GM18858 (cell line): ENCODE measurements around the gene SRBD1.

Experiments
- ATAC-seq: cut with Tn5 transposase; IDR thresholded peaks from one replicate; pipeline ENCODE4 v1.9.1; 2021; ENCODE audit not compliant: unreplicated experiment

The SRBD1 gene

DNA sequence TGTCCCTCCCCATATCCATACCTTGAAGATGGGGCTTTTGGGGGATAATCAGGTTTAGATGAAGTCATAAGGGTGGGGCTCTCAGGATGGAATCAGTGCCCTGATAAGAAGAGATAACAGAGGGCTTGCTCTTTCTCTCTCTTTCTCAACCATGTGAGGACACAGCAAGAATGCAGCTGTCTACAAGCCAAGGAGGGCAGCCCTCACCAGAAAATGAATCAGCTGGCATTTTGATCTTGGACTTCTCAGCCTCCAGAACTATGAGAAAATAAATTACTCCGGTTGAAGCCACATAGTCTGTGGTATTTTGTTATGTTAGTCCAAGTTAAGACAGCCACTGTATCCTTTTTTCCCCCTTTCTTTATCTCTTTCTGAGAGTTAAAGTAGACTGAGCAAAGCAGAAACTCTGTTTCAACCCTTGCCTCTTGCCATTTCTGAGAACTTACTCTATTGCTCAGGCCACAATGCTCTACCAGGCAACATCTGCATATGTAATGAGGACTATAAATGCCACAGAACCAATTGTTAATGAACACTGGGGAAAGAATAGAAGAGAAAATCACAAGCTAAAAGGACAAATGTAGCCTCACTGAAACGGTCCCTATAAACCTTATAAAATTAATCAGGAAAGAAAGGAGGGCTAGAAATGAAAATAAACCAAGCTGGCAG, 56.9 kb downstream of the SRBD1 start:
- no peak for ATAC-seq

DNA sequence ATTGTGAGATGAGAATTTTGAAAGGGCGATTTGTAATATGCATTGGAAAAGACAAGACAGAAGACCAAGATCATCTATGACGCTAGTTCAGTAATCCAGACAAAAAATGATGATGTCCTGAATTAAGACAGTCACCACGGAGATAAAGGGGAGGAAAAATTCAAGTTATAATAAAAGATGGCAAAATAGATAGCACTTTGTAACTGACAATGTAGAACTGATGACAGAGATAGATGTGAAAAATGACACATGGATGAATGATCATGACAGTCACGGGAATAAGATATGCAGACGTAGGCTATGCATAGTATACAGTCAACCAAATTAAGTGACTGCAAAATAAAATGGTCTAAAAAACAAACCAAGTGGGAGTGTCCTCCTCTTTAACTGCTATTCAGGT, 59.2 kb downstream of the SRBD1 start:
- no peak for ATAC-seq

DNA sequence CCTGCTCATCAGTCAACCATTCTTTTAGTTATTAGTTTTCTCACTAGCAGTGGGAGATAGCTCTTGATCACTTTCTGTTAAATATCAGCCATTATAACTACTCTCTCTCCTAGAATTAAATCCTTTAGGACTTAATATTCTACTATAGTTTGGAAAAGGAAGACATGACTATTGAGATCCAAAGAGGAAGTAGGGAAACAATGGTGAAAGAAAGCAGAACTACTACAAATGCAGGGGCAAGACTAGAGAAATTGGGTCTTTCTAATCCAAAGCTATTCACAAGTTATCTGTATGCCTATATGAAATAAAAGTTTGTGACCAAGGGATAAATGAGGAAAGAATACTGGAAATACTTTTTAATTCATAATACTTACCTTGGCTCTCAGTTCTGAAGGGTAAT, 65.1 kb downstream of the SRBD1 start:
- no peak for ATAC-seq

DNA sequence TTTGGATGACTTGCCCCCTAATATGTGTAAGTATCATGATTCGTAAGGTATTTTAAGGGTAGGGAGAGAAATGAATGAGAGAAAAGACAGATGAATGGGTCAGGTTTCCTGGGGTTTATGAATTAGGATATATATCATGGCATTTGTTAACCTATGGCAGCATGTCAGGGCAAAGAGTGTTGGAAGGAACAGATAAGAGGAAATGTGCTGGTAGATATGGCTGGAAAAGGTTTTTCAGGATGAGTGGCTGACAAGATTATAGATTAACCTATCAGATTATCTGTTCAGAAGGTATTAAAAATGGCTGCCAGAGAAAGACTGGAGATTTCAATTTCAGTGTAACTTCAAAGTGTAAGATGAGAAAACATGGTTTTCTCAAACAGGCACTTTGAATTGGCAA, 67.8 kb downstream of the SRBD1 start:
- ATAC-seq: no peak

GRCh38 chr2:45542013-45542412, 69.1 kb downstream of the SRBD1 start:
- no peak for ATAC-seq

- no peak for ATAC-seq
Measured at GRCh38 chr2:45541450-45541849, 69.6 kb downstream of the SRBD1 start.

DNA sequence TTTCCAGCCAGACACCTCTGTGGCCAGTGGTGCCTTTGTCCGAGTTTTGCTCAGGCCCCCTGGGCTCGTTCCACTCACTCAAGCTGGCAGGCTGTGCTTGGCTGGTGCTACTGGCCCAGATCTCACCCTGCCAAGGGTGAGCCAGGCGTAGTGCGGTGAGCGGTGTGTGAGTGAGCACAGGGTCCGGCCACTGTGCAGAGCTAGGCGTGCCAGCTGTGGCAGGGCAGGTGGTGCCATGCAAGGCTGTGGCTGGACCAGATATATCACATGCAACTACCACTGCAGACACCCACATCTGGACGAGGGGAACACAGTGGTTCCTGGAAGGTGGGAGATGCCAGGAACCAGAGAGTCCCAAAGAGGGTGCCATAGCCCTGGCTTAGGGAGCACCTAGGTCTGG, 70.1 kb downstream of the SRBD1 start:
- ATAC-seq: no peak

- no peak for ATAC-seq
Measured at GRCh38 chr2:45533771-45534170, 77.3 kb downstream of the SRBD1 start.

DNA sequence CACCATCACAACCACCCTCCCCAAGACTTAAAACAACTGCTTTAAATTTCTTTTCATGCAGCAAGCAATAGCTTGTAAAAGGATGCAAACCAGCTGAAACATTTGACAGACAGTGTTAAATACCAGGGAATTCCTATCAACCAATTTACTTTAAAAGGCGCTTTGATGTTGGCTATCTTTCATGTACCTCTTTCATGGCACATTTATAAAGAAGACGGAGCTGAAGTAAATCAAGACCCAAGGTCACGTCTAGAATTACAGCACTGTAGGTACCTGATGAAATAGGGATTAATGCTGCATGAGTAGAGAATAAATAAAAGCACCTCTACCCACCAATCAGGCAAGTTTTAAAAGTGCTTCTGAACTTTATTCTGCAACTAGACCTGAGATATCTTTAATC, 78.9 kb downstream of the SRBD1 start:
- no peak for ATAC-seq

- no peak for ATAC-seq
Measured at GRCh38 chr2:45524016-45524415, 87.1 kb downstream of the SRBD1 start.

GRCh38 chr2:45518546-45518945, 92.5 kb downstream of the SRBD1 start:
- ATAC-seq: no peak

DNA sequence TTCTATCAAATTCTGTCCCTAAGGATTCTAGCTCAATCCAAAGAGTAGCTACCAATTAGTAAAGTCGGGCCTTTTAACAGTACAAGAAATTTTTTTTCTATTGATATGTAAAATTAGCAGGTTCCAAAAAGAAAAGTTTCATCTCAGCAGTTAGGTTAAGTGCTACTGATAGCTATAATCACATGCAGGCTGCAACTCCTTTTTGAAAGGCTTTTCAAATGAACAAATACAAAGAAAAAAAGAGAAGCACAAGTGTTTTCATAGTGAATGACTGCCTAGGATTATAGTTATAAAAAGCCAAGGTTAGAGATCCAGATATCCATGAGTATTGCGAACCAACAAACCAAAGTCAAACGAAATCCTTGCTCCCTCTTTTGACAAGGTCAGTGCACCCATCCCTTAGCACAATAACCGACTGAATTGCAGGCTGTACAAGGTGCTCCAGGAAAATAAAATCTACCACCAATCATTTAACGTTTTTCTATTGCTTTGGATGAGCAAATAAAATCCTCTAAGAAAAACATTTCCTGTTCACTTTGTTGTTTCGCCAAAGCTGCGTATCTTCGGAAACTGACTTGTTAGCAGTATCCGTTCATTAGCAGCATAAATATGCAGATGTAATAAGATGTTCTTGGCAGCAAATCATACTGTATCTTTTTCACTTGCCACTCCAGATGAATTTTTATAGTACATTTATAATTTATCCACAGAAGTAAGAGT, 100.2 kb downstream of the SRBD1 start:
- ATAC-seq: no peak

DNA sequence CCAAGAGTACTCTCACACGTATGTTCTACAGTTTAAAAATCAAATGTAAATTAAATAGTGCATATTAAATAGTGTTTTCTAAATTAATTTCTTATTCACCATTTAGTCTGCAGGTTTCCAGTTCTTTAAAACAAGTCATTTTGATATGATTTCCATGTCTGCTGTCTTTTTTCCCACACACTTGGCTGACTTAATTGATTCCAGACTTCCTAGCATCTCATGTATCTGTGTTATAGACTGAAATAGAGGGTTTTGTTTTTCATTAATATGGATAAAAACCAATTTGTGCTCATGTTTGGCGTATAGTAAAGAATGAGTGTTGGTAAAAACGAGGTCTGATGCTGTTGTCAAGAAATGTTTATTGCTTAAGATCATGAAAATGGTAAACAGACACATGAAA, 104.3 kb downstream of the SRBD1 start:
- no peak for ATAC-seq

- ATAC-seq: no peak
Measured at GRCh38 chr2:45505138-45505537, 105.9 kb downstream of the SRBD1 start.

GRCh38 chr2:45498661-45499550, 112.2 kb downstream of the SRBD1 start:
- ATAC-seq: no peak

DNA sequence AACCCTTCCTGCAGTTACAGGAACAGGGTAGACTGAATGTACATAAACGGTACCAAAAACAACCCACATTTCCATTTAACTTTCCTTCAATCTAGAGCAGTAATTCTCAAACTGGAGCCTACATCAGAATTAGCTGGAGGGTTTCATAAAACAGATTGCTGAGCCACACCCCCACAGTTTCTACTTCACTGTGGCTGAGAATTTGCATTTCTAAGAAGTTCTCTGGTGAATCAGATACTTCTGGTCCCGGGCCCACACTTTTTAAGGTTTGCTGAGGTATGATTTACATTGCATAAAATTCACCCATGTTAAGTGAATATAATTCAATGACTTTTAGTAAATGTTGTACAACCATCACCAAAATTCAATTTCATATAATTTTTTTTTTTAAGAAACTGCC, 113.7 kb downstream of the SRBD1 start:
- ATAC-seq: peak; percentile 76

DNA sequence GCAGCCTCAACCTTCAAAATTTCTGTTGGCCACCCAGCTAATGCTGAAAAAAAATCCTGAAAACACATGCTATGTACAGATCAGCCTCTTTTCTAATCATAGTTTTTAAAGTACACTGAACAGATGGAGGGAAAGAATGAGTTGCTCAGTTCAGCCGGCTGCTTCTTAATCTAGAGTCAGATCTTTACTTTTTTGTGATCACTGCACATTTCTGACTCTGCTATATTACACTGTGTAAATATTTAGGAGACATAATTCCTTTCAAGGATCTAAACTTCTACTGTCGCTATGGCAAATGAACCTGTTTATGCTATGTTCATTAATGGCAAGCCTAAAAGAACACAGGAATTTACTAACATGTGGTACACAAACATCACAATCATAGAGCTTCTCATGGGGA, 114.2 kb downstream of the SRBD1 start:
- no peak for ATAC-seq

- ATAC-seq: no peak
Measured at GRCh38 chr2:45494978-45495293, 116.1 kb downstream of the SRBD1 start.

GRCh38 chr2:45494275-45494977, 116.6 kb downstream of the SRBD1 start:
- no peak for ATAC-seq

- ATAC-seq: no peak
Measured at GRCh38 chr2:45484965-45485364, 126.1 kb downstream of the SRBD1 start.

- no peak for ATAC-seq
Measured at GRCh38 chr2:45483997-45484396, 127.1 kb downstream of the SRBD1 start.
